Measurements from ENCODE around the gene CASK.
"Not testable (repeated sequence)": the region's sequence is repeated elsewhere in the genome, so short reads cannot be mapped to it uniquely, and the experiment has no call there.

CASK gene

GRCh38 chrX:41519468-41519867, 403.9 kb downstream of the CASK start:
- TF ChIP-seq CTCF (conservative IDR thresholded peaks at IDR 0.05; ENCODE audit: low read depth, low read length), result no peak
- no peak overlapping the region for H3K4me3 ChIP-seq (ENCODE audit: low read length)
- DNase-seq (ENCODE audit: low read depth), result no peak

GRCh38 chrX:41518841-41519220, 404.5 kb downstream of the CASK start:
- H3K4me3 ChIP-seq (ENCODE audit: low read length), result no peak overlapping the region
- DNase-seq (ENCODE audit: low read depth), result no peak
- no peak for TF ChIP-seq CTCF (conservative IDR thresholded peaks at IDR 0.05; ENCODE audit: low read depth, low read length)

GRCh38 chrX:41518127-41518840, 405.1 kb downstream of the CASK start:
- DNase-seq (ENCODE audit: low read depth), result no peak
- no peak overlapping the region for H3K4me3 ChIP-seq (ENCODE audit: low read length)
- TF ChIP-seq CTCF (conservative IDR thresholded peaks at IDR 0.05; ENCODE audit: low read depth, low read length), result no peak

- H3K4me3 ChIP-seq (ENCODE audit: low read length), result no peak overlapping the region
- no peak for TF ChIP-seq CTCF (conservative IDR thresholded peaks at IDR 0.05; ENCODE audit: low read depth, low read length)
- no peak for DNase-seq (ENCODE audit: low read depth)
Observed at GRCh38 chrX:41516999-41517765, 406.2 kb downstream of the CASK start.

GRCh38 chrX:41516456-41516855, 406.9 kb downstream of the CASK start:
- no peak for TF ChIP-seq CTCF (conservative IDR thresholded peaks at IDR 0.05; ENCODE audit: low read depth, low read length)
- DNase-seq (ENCODE audit: low read depth), result no peak
- H3K4me3 ChIP-seq (ENCODE audit: low read length), result no peak overlapping the region

GRCh38 chrX:41515376-41515775, 408.0 kb downstream of the CASK start:
- TF ChIP-seq CTCF (conservative IDR thresholded peaks at IDR 0.05; ENCODE audit: low read depth, low read length), result no peak
- no peak for DNase-seq (ENCODE audit: low read depth)
- no peak overlapping the region for H3K4me3 ChIP-seq (ENCODE audit: low read length)

- no peak overlapping the region for H3K4me3 ChIP-seq (ENCODE audit: low read length)
- no peak for DNase-seq (ENCODE audit: low read depth)
- TF ChIP-seq CTCF (conservative IDR thresholded peaks at IDR 0.05; ENCODE audit: low read depth, low read length), result no peak
Observed at GRCh38 chrX:41514179-41514578, 409.2 kb downstream of the CASK start.

GRCh38 chrX:41512853-41513252, 410.5 kb downstream of the CASK start:
- DNase-seq (ENCODE audit: low read depth); H3K4me3 ChIP-seq (ENCODE audit: low read length): not testable (repeated sequence)

Measured in retinal pigment epithelial cell (primary cell).